HepG2 (cell line): ENCODE results near the gene TJP1. TPM values are rescaled to one million over a fixed set of nuclear protein-coding genes. Genes with fewer than 3 reads are reported as not detected.

Experiments used
- CSRNP2 ChIP-seq: sonication (generic); formaldehyde crosslinking; conservative IDR thresholded peaks from 2 replicates; pipeline ENCODE4 v1.8.0; 2022; ENCODE audit warnings: low read depth, missing genetic modification reagents
- DNMT3B ChIP-seq: conservative IDR thresholded peaks from 2 replicates; pipeline ENCODE4 v1.6.1; 2016; ENCODE audit warnings: missing biosample characterization, control low read depth
- FOXP1 ChIP-seq, 2 experiments: fragments of 450-650 bp in 1 of 2; IDR thresholded peaks; 2 replicates each; pipeline ENCODE4 v1.6.1; 2017 to 2018; ENCODE audit warnings: antibody characterized with exemption in 1 of 2
- HDAC1 ChIP-seq: sonication (generic); formaldehyde crosslinking; IDR thresholded peaks from 2 replicates; pipeline ENCODE4 v1.5.1; 2020; ENCODE audit warnings: mild to moderate bottlenecking, missing genetic modification reagents
- MEF2D ChIP-seq: sonication (generic); formaldehyde crosslinking; IDR thresholded peaks from 2 replicates; pipeline ENCODE4 v1.5.1; 2020; ENCODE audit warnings: mild to moderate bottlenecking, missing genetic modification reagents
- MEIS2 ChIP-seq: sonication (generic); formaldehyde crosslinking; IDR thresholded peaks from 2 replicates; pipeline ENCODE4 v1.9.0; 2021; ENCODE audit warnings: mild to moderate bottlenecking, missing genetic modification reagents
- MXD4 ChIP-seq: IDR thresholded peaks from 2 replicates; pipeline ENCODE4 v1.6.1; 2016; ENCODE audit warnings: mild to moderate bottlenecking, missing biosample characterization, missing genetic modification reagents
- POLR2A ChIP-seq, 2 experiments: IDR thresholded peaks; 2 replicates each; pipeline ENCODE4 v1.6.1; 2011; ENCODE audit warnings: low read depth in 2 of 2, low read length in 2 of 2, mild to moderate bottlenecking in 1 of 2, moderate library complexity in 1 of 2; ENCODE audit not compliant: insufficient read depth in 1 of 2
- RARA ChIP-seq: IDR thresholded peaks from 2 replicates; pipeline ENCODE4 v1.6.1; 2016; ENCODE audit warnings: missing genetic modification reagents, missing compliant biosample characterization
- SALL1 ChIP-seq: sonication (generic); formaldehyde crosslinking; IDR thresholded peaks from 2 replicates; pipeline ENCODE4 v1.8.0; 2022; ENCODE audit warnings: mild to moderate bottlenecking, missing genetic modification reagents
- TARDBP ChIP-seq: sonication (generic); formaldehyde crosslinking; IDR thresholded peaks from 2 replicates; pipeline ENCODE4 v1.8.0; 2022; ENCODE audit warnings: mild to moderate bottlenecking, missing genetic modification reagents
- TEAD3 ChIP-seq: optimal IDR thresholded peaks from 2 replicates; pipeline ENCODE3; 2016; ENCODE audit warnings: borderline replicate concordance
- TFDP1 ChIP-seq: IDR thresholded peaks from 2 replicates; pipeline ENCODE4 v1.6.1; 2016; ENCODE audit warnings: missing compliant biosample characterization, missing genetic modification reagents, borderline replicate concordance
- USF2 ChIP-seq, 2 experiments: sonication (generic) in 1 of 2; formaldehyde crosslinking in 1 of 2; IDR thresholded peaks; 2 replicates each; pipeline versions ENCODE4 v1.5.1 to v1.6.1; 2011 to 2020; ENCODE audit warnings: borderline replicate concordance in 1 of 2, low read depth in 1 of 2, low read length in 1 of 2, mild to moderate bottlenecking in 1 of 2, missing genetic modification reagents in 1 of 2, moderate library complexity in 1 of 2
- ZNF382 ChIP-seq: sonication (generic); formaldehyde crosslinking; IDR thresholded peaks from 2 replicates; pipeline ENCODE4 v1.5.0; 2020; ENCODE audit warnings: missing genetic modification reagents, mild to moderate bottlenecking, borderline replicate concordance
- ZNF607 ChIP-seq: sonication (generic); formaldehyde crosslinking; IDR thresholded peaks from 2 replicates; pipeline ENCODE4 v1.5.1; 2020; ENCODE audit warnings: missing genetic modification reagents, mild to moderate bottlenecking, borderline replicate concordance
- ZNF746 ChIP-seq: sonication (generic); formaldehyde crosslinking; IDR thresholded peaks from 2 replicates; pipeline ENCODE4 v1.8.0; 2022; ENCODE audit warnings: mild to moderate bottlenecking, missing genetic modification reagents
- ZNF879 ChIP-seq: sonication (generic); formaldehyde crosslinking; IDR thresholded peaks from 2 replicates; pipeline ENCODE4 v1.8.1; 2023; ENCODE audit warnings: missing genetic modification reagents
- polyA plus RNA-seq, 8 experiments: library from polyadenylated mRNA; depleted of rRNA in 3 of 8; stranded (reverse) in 7 of 8; unstranded in 1 of 8; fragments of >200 nt; fragmentation: Illumina TruSeq in 4 of 8; extraction: Trizol in 4 of 8; gene quantifications; 2 replicates each; pipeline versions ENCODE4 v1.2.1 to v1.2.3, GENCODE V29; 2011 to 2016; ENCODE audit warnings: low read depth in 4 of 8, missing spikeins in 1 of 8, mixed read lengths in 1 of 8; ENCODE audit not compliant: insufficient read depth in 1 of 8
- total RNA-seq, 5 experiments: library from RNA; depleted of rRNA; stranded (reverse); fragments of >200 nt; fragmentation: Illumina TruSeq; extraction: Trizol; gene quantifications; 2 replicates each; pipeline ENCODE4 v1.2.3, GENCODE V29; 2016; ENCODE audit warnings: low read depth in 1 of 5
- TF ChIP-seq, protein P1 (sequence below): IDR thresholded peaks from 2 replicates; pipeline ENCODE4 v1.6.1; 2016; ENCODE audit warnings: mild to moderate bottlenecking
- TF ChIP-seq, protein P2 (sequence below): sonication (generic); formaldehyde crosslinking; IDR thresholded peaks from 2 replicates; pipeline ENCODE4 v1.5.1; 2020; ENCODE audit warnings: mild to moderate bottlenecking, moderate library complexity, missing genetic modification reagents

TJP1 gene
- total and polyA plus RNA-seq, 2 of the 13 experiments (the other 11 are each of a cell fraction or from before 2014, with no cell fraction given) = 25.9 to 27.1 TPM

DNA sequence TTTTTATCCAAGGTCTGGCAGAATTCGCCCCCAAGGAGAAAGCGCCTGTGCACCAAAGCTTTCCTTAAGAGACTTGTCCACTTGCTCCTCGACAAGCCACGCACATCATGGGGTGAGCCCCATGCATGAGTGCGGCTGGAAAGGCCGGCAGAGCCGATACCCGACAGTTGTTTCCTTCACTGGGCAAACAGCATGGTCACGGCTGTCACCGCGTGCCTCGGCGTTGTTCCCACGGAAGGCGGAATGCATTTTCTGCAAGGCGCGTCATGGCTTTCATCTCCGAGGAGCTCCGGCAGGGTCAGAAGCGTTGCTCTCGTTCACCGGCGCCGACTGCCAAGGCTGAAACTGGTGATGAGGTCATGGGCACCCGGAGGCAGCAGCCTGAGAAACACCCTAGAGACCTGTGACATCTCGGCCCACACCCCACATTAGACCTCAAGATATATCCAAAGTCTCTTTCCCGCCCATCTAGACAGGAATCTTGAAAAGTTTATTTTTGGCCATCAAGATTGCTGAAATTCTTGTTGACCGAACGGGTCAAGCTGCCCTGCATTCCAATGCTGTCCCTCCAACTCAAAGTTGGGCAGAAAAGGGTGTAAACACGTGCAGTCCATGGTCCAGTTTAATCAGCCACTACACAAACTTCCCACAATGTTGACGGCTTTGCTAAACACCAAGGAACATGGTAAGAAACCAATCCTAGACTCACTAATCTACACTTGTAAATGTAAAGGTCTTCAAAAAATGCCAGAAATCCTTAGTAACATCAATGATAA lies 604 bp upstream of the TJP1 start (continued):
- TF ChIP-seq MEF2D (CRISPR knock-in tag) (peak; percentile 29; the same call in 1 of the 2 replicates), ZNF607 (CRISPR knock-in tag) (0 out of 2 replicates have a peak, but pooled peaks have one; percentile 32), TFDP1 (peak; percentile 89; the same call in 1 of the 2 replicates), ZNF382 (no peak), SALL1 (peak; percentile 40; the same call in 1 of the 2 replicates), CSRNP2 (CRISPR knock-in tag) (no peak), DNMT3B (CRISPR knock-in tag) (0 out of 2 replicates have a peak, but pooled peaks have one; percentile 50), RARA (CRISPR knock-in tag) (peak; percentile 23; the same call in 1 of the 2 replicates), POLR2A (IDR thresholded peaks at IDR 0.05; ENCODE audit: insufficient read depth in 1 of 2, low read depth in 2 of 2, low read length in 2 of 2) (no peak), ZNF746 (0 out of 2 replicates have a peak, but pooled peaks have one; percentile 33), HDAC1 (CRISPR knock-in tag) (peak; percentile 37; the same call in 1 of the 2 replicates), TEAD3 (CRISPR knock-in tag) (peak; percentile 64), MXD4 (CRISPR knock-in tag) (peak; percentile 50; the same call in 1 of the 2 replicates), USF2 (IDR thresholded peaks at IDR 0.05; ENCODE audit: low read depth, low read length) (no peak), USF2 (CRISPR knock-in tag; IDR thresholded peaks at IDR 0.05; ENCODE audit: borderline replicate concordance) (0 out of 2 replicates have a peak, but pooled peaks have one; percentile 14), FOXP1 (IDR thresholded peaks at IDR 0.05) (no peak), FOXP1 (CRISPR knock-in tag; IDR thresholded peaks at IDR 0.05) (peak; percentile 71), TARDBP (CRISPR knock-in tag) (peak; percentile 53; the same call in 1 of the 2 replicates), ZNF879 (CRISPR knock-in tag) (peak; percentile 86; the same call in 1 of the 2 replicates), MEIS2 (CRISPR knock-in tag) (peak; percentile 45; the same call in 1 of the 2 replicates)
- TF ChIP-seq, protein P1, sequence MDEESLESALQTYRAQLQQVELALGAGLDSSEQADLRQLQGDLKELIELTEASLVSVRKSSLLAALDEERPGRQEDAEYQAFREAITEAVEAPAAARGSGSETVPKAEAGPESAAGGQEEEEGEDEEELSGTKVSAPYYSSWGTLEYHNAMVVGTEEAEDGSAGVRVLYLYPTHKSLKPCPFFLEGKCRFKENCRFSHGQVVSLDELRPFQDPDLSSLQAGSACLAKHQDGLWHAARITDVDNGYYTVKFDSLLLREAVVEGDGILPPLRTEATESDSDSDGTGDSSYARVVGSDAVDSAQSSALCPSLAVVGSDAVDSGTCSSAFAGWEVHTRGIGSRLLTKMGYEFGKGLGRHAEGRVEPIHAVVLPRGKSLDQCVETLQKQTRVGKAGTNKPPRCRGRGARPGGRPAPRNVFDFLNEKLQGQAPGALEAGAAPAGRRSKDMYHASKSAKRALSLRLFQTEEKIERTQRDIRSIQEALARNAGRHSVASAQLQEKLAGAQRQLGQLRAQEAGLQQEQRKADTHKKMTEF (CRISPR knock-in tag) = peak; percentile 30; the same call in 1 of the 2 replicates
- TF ChIP-seq, protein P2, sequence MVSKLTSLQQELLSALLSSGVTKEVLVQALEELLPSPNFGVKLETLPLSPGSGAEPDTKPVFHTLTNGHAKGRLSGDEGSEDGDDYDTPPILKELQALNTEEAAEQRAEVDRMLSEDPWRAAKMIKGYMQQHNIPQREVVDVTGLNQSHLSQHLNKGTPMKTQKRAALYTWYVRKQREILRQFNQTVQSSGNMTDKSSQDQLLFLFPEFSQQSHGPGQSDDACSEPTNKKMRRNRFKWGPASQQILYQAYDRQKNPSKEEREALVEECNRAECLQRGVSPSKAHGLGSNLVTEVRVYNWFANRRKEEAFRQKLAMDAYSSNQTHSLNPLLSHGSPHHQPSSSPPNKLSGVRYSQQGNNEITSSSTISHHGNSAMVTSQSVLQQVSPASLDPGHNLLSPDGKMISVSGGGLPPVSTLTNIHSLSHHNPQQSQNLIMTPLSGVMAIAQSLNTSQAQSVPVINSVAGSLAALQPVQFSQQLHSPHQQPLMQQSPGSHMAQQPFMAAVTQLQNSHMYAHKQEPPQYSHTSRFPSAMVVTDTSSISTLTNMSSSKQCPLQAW (CRISPR knock-in tag) = peak; percentile 45; the same call in 1 of the 2 replicates
